ENCODE results near the gene BRD1.

The BRD1 gene

GRCh38 chr22:49869086-49869830, 41.6 kb upstream of the BRD1 start:
- TF ChIP-seq TAF1 (IDR thresholded peaks at IDR 0.05; ENCODE audit: borderline replicate concordance, insufficient read depth, low read length): no peak
- TF ChIP-seq SIN3A (IDR thresholded peaks at IDR 0.05; ENCODE audit: borderline replicate concordance, insufficient read depth, low read length): no peak
- no peak for TF ChIP-seq REST (IDR thresholded peaks at IDR 0.05; ENCODE audit: insufficient read depth in 1 of 2, low read depth in 2 of 2, low read length in 2 of 2)
- TF ChIP-seq FOXP2 (optimal IDR thresholded peaks at IDR 0.05; ENCODE audit: borderline replicate concordance, extremely low read depth, extremely low read length, insufficient read depth): no peak
- TF ChIP-seq POLR2AphosphoS5 (IDR thresholded peaks at IDR 0.05; ENCODE audit: low read depth, low read length): no peak

DNA sequence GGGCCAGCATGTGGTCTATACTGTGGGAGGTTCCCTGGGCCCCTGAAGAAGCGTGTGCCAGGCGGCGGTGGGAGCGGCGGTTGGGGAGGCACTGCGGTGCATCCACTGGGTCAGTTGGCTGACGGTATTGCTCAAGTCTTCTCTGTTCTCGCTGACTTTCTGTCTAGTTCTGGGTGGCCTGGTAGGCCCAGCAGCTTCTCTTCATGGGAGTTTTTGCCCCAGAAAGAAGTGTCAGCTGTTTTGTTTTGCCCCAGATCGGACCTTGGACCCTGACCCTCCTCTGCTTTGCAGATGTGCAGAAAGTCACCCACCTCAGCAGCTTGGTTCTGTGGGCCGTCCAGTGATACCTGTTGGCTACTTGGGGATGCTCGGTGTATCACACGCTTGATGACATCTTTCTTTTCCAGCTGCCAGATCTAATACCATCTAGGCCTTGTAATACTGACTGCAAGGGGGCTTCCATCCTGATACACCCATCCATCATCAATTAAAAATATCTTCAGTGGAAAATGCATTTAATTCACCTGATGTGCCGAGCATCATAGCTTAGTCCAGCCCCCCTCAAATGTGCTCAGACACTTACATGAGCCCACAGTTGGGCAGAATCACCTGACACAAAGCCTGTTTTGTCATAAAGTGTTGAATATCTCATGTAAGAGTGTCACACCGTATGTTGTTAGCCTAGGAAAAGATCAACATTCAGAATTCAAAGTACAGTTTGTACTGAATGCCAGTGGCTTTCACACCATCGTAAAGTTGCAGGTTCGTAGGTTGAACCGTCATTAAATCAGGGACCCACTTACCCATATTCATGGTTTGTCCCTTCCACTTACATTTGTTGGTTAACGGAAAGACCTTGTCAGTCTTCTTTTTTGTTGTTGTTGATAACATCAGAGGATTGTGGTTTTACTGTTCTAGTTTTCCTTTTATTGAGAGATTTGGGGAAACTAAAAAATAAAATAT, 39.9 kb upstream of the BRD1 start:
- TF ChIP-seq FOXP2 (optimal IDR thresholded peaks at IDR 0.05; ENCODE audit: borderline replicate concordance, extremely low read depth, extremely low read length, insufficient read depth) (no peak), REST (IDR thresholded peaks at IDR 0.05; ENCODE audit: insufficient read depth in 1 of 2, low read depth in 2 of 2, low read length in 2 of 2) (no peak), SIN3A (IDR thresholded peaks at IDR 0.05; ENCODE audit: borderline replicate concordance, insufficient read depth, low read length) (no peak), POLR2AphosphoS5 (IDR thresholded peaks at IDR 0.05; ENCODE audit: low read depth, low read length) (no peak), TAF1 (IDR thresholded peaks at IDR 0.05; ENCODE audit: borderline replicate concordance, insufficient read depth, low read length) (no peak)

GRCh38 chr22:49866646-49867045, 39.0 kb upstream of the BRD1 start:
- TF ChIP-seq FOXP2 (optimal IDR thresholded peaks at IDR 0.05; ENCODE audit: borderline replicate concordance, extremely low read depth, extremely low read length, insufficient read depth) (no peak), SIN3A (IDR thresholded peaks at IDR 0.05; ENCODE audit: borderline replicate concordance, insufficient read depth, low read length) (no peak), POLR2AphosphoS5 (IDR thresholded peaks at IDR 0.05; ENCODE audit: low read depth, low read length) (no peak), TAF1 (IDR thresholded peaks at IDR 0.05; ENCODE audit: borderline replicate concordance, insufficient read depth, low read length) (no peak), REST (IDR thresholded peaks at IDR 0.05; ENCODE audit: insufficient read depth in 1 of 2, low read depth in 2 of 2, low read length in 2 of 2) (no peak)

DNA sequence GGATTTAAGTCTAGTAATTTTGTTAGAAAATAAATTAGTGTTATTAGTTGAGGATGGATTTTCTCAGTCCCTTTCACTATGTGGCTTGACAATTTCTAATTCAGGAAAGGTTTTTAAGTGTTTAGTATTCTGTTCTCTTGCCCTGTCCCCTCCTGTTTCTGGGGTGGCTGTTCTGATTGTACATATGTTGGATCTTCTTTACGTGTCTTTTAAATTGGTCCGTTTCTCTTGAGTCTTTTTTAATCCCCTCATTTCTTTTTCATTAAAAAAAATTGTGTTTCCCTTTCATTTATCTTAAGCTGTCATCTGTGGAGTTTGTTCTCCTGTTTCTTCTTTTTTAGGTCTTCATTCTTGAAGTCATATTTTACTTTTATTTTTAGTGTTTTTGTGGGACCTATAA, 38.5 kb upstream of the BRD1 start:
- TF ChIP-seq FOXP2 (optimal IDR thresholded peaks at IDR 0.05; ENCODE audit: borderline replicate concordance, extremely low read depth, extremely low read length, insufficient read depth): no peak
- TF ChIP-seq POLR2AphosphoS5 (IDR thresholded peaks at IDR 0.05; ENCODE audit: low read depth, low read length): no peak
- TF ChIP-seq SIN3A (IDR thresholded peaks at IDR 0.05; ENCODE audit: borderline replicate concordance, insufficient read depth, low read length): no peak
- TF ChIP-seq TAF1 (IDR thresholded peaks at IDR 0.05; ENCODE audit: borderline replicate concordance, insufficient read depth, low read length): no peak
- TF ChIP-seq REST (IDR thresholded peaks at IDR 0.05; ENCODE audit: insufficient read depth in 1 of 2, low read depth in 2 of 2, low read length in 2 of 2): no peak
